Measurements from ENCODE around the gene IPO9. TPM values are rescaled to one million over a fixed set of nuclear protein-coding genes. Genes with fewer than 3 reads are reported as not detected.
"Not testable (repeated sequence)": the region's sequence is repeated elsewhere in the genome, so short reads cannot be mapped to it uniquely, and the experiment has no call there.

Gene IPO9
- total RNA-seq, 1 donor from 2014 or later: 55.6 TPM

- intact Hi-C loops (cut with micrococcal nuclease): no loop called here
These were observed 16.6 kb downstream of the IPO9 start for GRCh38 chr1:201845331-201846083.

GRCh38 chr1:201847150-201847549 is 18.2 kb downstream of the IPO9 start:
- intact Hi-C loops (cut with micrococcal nuclease): no loop called here

GRCh38 chr1:201848230-201848629 is 19.3 kb downstream of the IPO9 start:
- intact Hi-C loops (cut with micrococcal nuclease): no loop called here

DNA sequence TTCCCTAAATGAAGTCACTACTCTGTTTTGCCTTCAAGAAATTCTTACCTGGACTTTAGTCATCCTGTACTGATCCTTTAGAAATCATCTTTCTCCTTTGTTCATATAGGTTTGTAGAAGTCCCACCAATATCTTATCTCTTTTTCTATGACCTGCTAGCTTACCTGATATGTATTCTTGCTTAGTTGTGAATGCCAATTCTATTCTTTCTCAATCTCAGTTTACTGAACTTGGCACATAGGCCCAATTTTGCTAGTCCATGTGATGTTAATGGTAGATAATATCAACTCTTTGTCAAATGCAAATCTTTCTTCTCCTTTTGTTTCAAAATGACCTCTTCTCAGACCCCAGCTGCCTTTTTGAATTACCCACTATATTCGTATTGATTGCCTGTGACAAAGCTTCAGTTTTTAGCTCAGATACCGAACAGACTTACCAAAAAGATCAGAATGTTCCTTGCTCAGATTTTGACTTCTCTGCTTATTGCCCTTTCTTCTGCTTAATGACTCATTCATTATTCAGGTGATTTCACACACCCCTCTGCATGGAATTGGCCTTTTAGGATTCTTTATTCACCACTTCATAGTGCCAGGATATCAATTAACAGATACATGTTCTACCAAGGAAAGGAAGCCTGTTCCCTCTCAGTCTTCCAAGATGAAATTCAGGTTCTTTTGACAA is 20.6 kb downstream of the IPO9 start:
- intact Hi-C loops (cut with micrococcal nuclease): no loop called here

DNA sequence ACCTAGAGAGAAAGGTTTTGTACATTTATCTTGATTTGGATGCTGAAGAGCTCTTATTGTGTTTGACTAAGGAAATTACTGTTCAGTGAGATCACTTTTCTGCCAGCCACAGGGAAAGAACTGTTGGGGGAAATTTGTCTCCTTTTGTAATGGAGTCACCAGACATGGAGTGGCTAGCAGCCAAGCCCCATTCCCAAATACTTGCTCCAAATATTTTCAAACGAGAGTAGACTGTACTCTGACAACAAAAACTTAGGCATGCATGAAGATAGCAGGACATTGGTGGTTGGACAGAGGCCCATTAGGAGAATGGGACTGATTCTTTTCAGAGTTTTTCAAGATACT is 21.1 kb downstream of the IPO9 start:
- intact Hi-C loops (cut with micrococcal nuclease): no loop called here

- intact Hi-C loops (cut with micrococcal nuclease): no loop called here
These were observed 23.0 kb downstream of the IPO9 start for GRCh38 chr1:201851949-201852348.

DNA sequence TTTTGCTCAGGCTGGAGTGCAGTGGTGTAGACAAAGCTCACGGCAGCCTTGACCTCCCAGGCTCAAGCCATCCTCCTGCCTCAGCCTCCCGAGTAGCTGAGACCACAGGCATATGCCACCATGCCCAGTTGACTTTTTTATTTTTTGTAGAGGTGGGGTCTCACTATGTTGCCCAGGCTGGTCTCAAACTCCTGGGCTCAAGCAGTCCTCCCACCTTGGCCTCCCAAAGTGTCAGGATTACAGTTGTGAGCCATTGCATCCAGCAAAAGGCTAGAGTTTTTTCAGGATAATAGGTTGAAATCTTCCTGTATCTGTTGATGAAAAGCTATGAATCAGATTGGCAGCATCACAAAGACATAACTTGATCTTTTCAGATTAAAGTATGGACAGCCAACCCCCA is 27.8 kb downstream of the IPO9 start:
- intact Hi-C loops (cut with micrococcal nuclease): not testable (repeated sequence)

- intact Hi-C loops (cut with micrococcal nuclease): no loop called here
These were observed 30.5 kb downstream of the IPO9 start for GRCh38 chr1:201859424-201859823.

- intact Hi-C loops (cut with micrococcal nuclease): no loop called here
These were observed 32.5 kb downstream of the IPO9 start for GRCh38 chr1:201861448-201861847.

GRCh38 chr1:201870397-201870796 is 41.4 kb downstream of the IPO9 start:
- intact Hi-C loops (cut with micrococcal nuclease): no loop called here

DNA sequence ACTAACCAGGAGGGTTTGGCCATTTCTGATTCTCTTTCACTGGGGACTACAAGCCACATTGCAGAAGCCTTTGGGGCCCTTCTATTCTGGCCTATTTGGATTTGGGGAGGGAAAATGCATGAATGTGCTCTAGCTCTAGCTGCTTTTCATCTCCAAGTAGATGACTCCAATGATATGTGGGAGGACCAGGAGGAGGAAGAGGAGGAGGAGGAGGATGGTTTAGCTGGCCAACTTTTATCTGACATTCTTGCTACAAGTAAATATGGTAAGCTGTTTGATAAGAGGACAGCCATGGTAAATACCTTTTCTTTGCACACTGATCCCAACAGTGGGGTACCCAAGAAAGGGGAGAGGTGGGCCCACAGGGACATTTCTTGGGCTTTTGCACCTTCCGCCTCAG is 45.7 kb downstream of the IPO9 start:
- intact Hi-C loops (cut with micrococcal nuclease): loop anchor here (5.0 kb wide), 1 partner anchor 83 kb away; the partner anchor contains the start of gene TIMM17A

DNA sequence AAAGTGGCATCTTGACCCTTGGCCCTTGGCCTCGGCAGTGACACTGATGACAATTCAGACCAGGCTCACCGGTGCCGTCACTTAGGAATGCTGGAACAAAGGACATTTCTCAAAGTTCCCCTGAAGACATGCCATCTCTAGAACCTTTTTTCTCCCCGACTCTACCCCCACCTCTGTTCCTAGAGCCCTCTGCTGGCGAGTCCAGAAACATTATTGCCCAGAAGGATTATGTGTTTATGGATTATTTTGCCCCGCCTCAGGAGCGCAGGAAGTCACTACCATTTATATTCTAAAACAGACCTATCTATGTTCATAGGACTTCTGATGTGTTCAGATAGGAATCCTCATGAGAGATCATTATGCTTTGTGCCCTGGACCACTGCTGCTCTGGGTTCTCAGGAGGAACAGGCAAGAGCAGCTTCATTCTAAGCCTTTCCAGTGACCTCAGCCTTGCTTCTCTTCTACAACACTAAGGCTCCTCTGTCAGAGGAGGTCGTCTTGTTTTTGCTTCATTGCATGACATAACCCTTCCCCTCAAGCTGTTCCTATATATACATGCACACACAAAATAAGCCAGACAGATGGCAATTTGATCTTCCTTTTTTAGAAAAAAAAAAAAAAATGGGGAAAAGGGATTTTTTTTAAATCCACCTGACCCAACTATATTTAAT is 47.3 kb downstream of the IPO9 start:
- intact Hi-C loops (cut with micrococcal nuclease): loop anchor here (5.0 kb wide), 1 partner anchor 81 kb away; the partner anchor contains the start of gene TIMM17A

DNA sequence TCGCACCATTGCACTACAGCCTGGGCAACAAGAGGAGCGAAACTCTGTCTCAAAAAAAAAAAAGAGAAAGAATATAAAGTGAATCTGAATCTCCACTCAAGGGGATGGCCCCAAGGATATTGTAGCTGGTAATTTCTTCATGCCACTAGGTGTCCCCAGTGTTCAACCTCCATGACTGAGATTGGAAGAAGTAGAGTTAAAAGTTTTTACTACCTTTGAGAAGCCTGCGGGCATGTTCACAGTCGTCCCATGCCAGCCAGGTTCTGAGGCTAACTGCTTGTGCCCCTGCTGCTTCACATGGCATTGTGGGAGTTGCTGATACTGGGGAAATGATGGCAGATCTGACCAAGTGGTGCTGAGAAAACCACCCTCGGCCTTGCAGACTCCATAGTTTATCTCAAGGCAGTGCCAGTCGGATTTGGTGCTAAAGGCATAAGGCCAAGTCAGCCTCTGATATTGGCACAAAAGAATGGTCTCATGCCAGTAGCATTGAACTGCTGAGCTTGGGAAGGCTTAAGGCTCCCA is 49.0 kb downstream of the IPO9 start:
- intact Hi-C loops (cut with micrococcal nuclease): loop anchor here (1.0 to 5.0 kb wide), 3 partner anchors 79 to 257 kb away; partner anchors contain the start of gene TIMM17A

GRCh38 chr1:201880928-201881571 is 52.1 kb downstream of the IPO9 start:
- intact Hi-C loops (cut with micrococcal nuclease): no loop called here

DNA sequence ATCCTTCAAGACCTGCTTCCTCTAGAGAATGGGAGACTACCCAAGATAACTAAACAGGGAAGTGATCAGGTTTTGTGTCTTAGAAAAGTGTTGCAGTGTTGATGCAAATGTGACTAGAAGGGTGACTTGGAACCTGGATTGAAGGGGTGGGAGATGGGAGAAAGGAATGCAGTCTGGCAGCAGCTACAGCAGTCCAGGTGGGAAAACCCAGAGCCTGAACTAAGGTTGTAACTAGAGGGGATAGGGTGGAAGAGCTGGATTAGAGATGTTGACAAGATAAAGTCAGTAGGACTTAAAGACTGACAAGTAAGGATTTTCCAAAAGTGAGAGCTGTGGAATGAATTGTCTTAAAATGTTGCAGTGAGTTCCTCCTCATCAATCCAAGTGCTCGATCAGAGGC is 52.7 kb downstream of the IPO9 start:
- intact Hi-C loops (cut with micrococcal nuclease): no loop called here

DNA sequence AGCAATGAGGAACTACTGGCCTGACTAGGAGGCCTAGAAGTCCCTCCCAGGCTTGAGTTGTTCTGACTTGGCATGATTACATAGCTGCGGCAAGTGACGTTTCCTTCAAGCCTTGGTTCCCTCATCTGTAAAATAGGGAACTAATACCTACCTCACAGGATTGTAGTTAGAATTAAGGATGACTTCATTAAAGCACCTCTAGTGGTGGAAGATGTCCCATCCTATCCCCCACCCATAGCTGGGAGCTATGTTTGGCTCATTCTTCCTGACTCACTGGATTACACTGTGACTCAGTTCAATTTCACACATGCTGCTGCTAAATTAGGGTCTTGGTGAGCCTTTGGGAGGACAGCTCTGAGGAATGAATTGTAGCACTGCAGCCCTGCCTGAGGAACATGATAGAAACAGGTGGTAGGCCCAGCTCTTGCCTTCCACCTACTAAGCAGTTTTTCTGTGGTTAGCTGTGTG is 53.7 kb downstream of the IPO9 start:
- intact Hi-C loops (cut with micrococcal nuclease): no loop called here

DNA sequence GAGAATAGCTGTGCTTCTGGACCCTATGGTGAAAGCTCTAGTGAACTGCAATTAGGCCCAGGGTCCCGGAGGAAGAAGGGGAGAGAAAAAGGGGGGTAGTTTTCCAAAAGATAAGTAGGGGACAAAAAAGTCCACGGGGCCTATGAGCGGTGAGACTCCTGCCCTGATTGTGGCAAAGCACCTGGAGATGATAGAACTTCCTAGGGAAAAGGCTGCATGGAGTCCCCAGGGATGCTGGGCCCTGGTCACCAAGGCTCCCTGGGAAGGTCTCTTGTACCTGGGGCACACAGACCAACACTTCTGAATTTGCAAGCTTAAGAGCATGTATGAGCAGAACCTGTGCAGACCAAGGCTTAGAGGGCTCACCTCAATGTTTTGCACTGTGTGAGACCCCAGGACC is 54.3 kb downstream of the IPO9 start:
- intact Hi-C loops (cut with micrococcal nuclease): no loop called here

GRCh38 chr1:201883786-201884185 is 54.8 kb downstream of the IPO9 start:
- intact Hi-C loops (cut with micrococcal nuclease): no loop called here

DNA sequence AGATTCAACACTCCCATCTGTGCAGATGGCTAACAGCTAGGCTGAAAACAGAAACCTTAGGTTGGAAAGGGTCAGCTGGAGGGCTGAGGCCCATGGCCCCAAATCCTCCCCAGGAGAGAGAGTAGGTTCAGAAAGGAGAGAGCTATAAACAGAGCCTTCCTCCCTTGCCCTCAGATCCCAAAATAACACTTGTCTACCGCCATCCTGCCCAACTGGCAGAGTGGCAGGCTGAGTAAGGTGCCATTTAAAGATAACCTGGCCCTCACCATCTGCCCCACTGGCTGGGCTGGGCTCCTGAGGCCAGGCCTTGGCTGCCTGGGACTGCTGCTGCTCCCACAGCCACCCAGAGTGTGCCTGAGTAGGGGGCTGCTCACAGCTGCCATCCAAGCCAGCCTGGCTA is 55.5 kb downstream of the IPO9 start:
- intact Hi-C loops (cut with micrococcal nuclease): no loop called here

- intact Hi-C loops (cut with micrococcal nuclease): no loop called here
These were observed 56.6 kb downstream of the IPO9 start for GRCh38 chr1:201885531-201886075.
